Liver (tissue), 9 donors: ENCODE measurements around the gene TRIM4. TPM values are rescaled to one million over a fixed set of nuclear protein-coding genes. Genes with fewer than 3 reads are reported as not detected.

Experiments used
- DNase-seq: peaks from one replicate; pipeline ENCODE4 v3.0.0-alpha.2; 2017; ENCODE audit warnings: low spot score
- H3K27ac ChIP-seq, 2 donors: one replicate each; pipeline ENCODE4 v1.7.0; 2013; ENCODE audit warnings: inconsistent platforms in 2 of 2, low read length in 2 of 2, control low read depth in 1 of 2, low read depth in 1 of 2, mild to moderate bottlenecking in 1 of 2
- H3K27me3 ChIP-seq, 4 donors: one replicate each; pipeline versions ENCODE4 v1.6.1 to v1.7.0; 2013; ENCODE audit warnings: low read length in 3 of 4, inconsistent platforms in 1 of 4, mild to moderate bottlenecking in 1 of 4, moderate library complexity in 1 of 4; ENCODE audit not compliant: control insufficient read depth in 4 of 4, insufficient read depth in 4 of 4
- H3K36me3 ChIP-seq, 4 donors: one replicate each; pipeline versions ENCODE4 v1.6.1 to v1.7.0; 2013; ENCODE audit warnings: low read length in 3 of 4, mild to moderate bottlenecking in 3 of 4, low read depth in 1 of 4, moderate library complexity in 1 of 4; ENCODE audit not compliant: control insufficient read depth in 4 of 4, insufficient read depth in 3 of 4
- H3K4me1 ChIP-seq, 4 donors: one replicate each; pipeline versions ENCODE4 v1.6.1 to v1.7.0; 2013; ENCODE audit warnings: low read length in 3 of 4, mild to moderate bottlenecking in 3 of 4, moderate library complexity in 1 of 4; ENCODE audit not compliant: control insufficient read depth in 4 of 4, insufficient read depth in 4 of 4
- H3K4me3 ChIP-seq, 3 donors: one replicate each; pipeline versions ENCODE4 v1.6.1 to v1.7.0; 2013; ENCODE audit warnings: low read length in 3 of 3, control low read depth in 1 of 3, low read depth in 1 of 3, mild to moderate bottlenecking in 1 of 3
- H3K9ac ChIP-seq, 2 donors: one replicate each; pipeline ENCODE4 v1.7.0; 2013; ENCODE audit warnings: low read length in 2 of 2, mild to moderate bottlenecking in 2 of 2, moderate library complexity in 2 of 2, control low read depth in 1 of 2, low read depth in 1 of 2
- H3K9me3 ChIP-seq, 4 donors: one replicate each; pipeline versions ENCODE4 v1.6.1 to v1.7.0; 2013; ENCODE audit warnings: low read length in 3 of 4; ENCODE audit not compliant: control insufficient read depth in 4 of 4
- ATF3 ChIP-seq: IDR thresholded peaks from 2 replicates; pipeline ENCODE4 v1.6.1; 2016; ENCODE audit warnings: antibody characterized with exemption
- CTCF ChIP-seq: fragments of 150-350 bp; IDR thresholded peaks from 2 replicates; pipeline ENCODE4 v1.5.1; 2017; ENCODE audit warnings: improper control_type of control experiment, low read depth, low read length; ENCODE audit not compliant: missing input control
- FOXA1 ChIP-seq: IDR thresholded peaks from 2 replicates; pipeline ENCODE4 v1.6.1; 2016; ENCODE audit warnings: antibody characterized with exemption
- FOXA2 ChIP-seq: IDR thresholded peaks from 2 replicates; pipeline ENCODE4 v1.6.1; 2016; ENCODE audit warnings: antibody characterized with exemption
- GABPA ChIP-seq, 2 donors: IDR thresholded peaks in 1 of 2; conservative IDR thresholded peaks in 1 of 2; 2 replicates each; pipeline ENCODE4 v1.6.1; 2016; ENCODE audit warnings: antibody characterized with exemption in 2 of 2, mild to moderate bottlenecking in 1 of 2, moderate library complexity in 1 of 2
- HNF4A ChIP-seq, 2 donors: conservative IDR thresholded peaks; 2 replicates each; pipeline ENCODE4 v1.6.1; 2016; ENCODE audit warnings: antibody characterized with exemption in 2 of 2, mild to moderate bottlenecking in 2 of 2
- HNF4G ChIP-seq: IDR thresholded peaks from 2 replicates; pipeline ENCODE4 v1.6.1; 2016; ENCODE audit warnings: antibody characterized with exemption
- JUND ChIP-seq, 2 donors: IDR thresholded peaks; 2 replicates each; pipeline ENCODE4 v1.6.1; 2016; ENCODE audit warnings: antibody characterized with exemption in 2 of 2
- NR2F2 ChIP-seq: IDR thresholded peaks from 2 replicates; pipeline ENCODE4 v1.6.1; 2016; ENCODE audit warnings: antibody characterized with exemption
- RAD21 ChIP-seq, 2 donors: IDR thresholded peaks; 2 replicates each; pipeline ENCODE4 v1.6.1; 2016; ENCODE audit warnings: antibody characterized with exemption in 2 of 2, mild to moderate bottlenecking in 2 of 2
- RXRA ChIP-seq, 2 donors: IDR thresholded peaks; 2 replicates each; pipeline ENCODE4 v1.6.1; 2017 to 2018; ENCODE audit warnings: antibody characterized with exemption in 2 of 2, mild to moderate bottlenecking in 1 of 2
- SP1 ChIP-seq: IDR thresholded peaks from 2 replicates; pipeline ENCODE4 v1.6.1; 2018; ENCODE audit warnings: antibody characterized with exemption, mild to moderate bottlenecking
- YY1 ChIP-seq: IDR thresholded peaks from 2 replicates; pipeline ENCODE4 v1.6.1; 2016; ENCODE audit warnings: antibody characterized with exemption, mild to moderate bottlenecking
- WGBS: extraction: QIAGEN DNeasy Blood & Tissue Kit; methylation state at CpG from one replicate; pipeline ENCODE4 v1.1.7; 2013; 5-methylcytosine and 5-hydroxymethylcytosine counted together
- polyA plus RNA-seq, 2 donors: library from polyadenylated mRNA; stranded (reverse) in 1 of 2; unstranded in 1 of 2; fragments of 200-250 nt in 1 of 2; fragments of >200 nt in 1 of 2; fragmentation: Nextera tagmentation in 1 of 2; extraction: Ambion mirVana in 1 of 2; gene quantifications; one replicate each; pipeline versions ENCODE4 v1.2.1 to v1.2.3, GENCODE V29; 2013 to 2015
- total RNA-seq, 2 donors: library from RNA; depleted of rRNA; stranded (reverse); fragments of >200 nt; gene quantifications; one replicate each; pipeline ENCODE4 v1.2.3, GENCODE V29; 2014
- TF ChIP-seq, protein P1 (sequence below): IDR thresholded peaks from 2 replicates; pipeline ENCODE4 v1.6.1; 2016; ENCODE audit warnings: antibody characterized with exemption
- TF ChIP-seq, protein P2 (sequence below): IDR thresholded peaks from 2 replicates; pipeline ENCODE4 v1.6.1; 2016; ENCODE audit warnings: antibody characterized with exemption
- TF ChIP-seq, protein P3 (sequence below): IDR thresholded peaks from 2 replicates; pipeline ENCODE4 v1.6.1; 2016; ENCODE audit warnings: antibody characterized with exemption, mild to moderate bottlenecking
- donor health status: healthy.
- donor health status: healthy.
- donor health status: healthy.
- donor health status: healthy.
- donor health status: healthy.

The TRIM4 gene
- total and polyA plus RNA-seq, 4 donors, result 11.9 to 23.0 (median 14.6) TPM

GRCh38 chr7:99863847-99864440, 55.4 kb downstream of the TRIM4 start:
- Histone ChIP-seq H3K9me3 (no peaks in the 10 kb centered on the region), H3K4me3 (no peak overlapping the region), H3K27ac (no peak overlapping the region), H3K27me3 (no peaks in the 10 kb centered on the region), H3K4me1 (no peaks in the 10 kb centered on the region), H3K9ac (no peak overlapping the region), H3K36me3 (peaks cover 3 to 66% (median 25%) of the 10 kb centered on the region in 4 donors)
- 81% methylated on average over 2 of the region's 2 CpGs for WGBS
- no peak for TF ChIP-seq HNF4A (conservative IDR thresholded peaks at IDR 0.05)
- TF ChIP-seq RAD21 (IDR thresholded peaks at IDR 0.05), result no peak
- TF ChIP-seq JUND (IDR thresholded peaks at IDR 0.05), result no peak
- TF ChIP-seq SP1, result no peak
- TF ChIP-seq RXRA (IDR thresholded peaks at IDR 0.05), result no peak
- TF ChIP-seq HNF4G, result no peak
- TF ChIP-seq, protein P1, sequence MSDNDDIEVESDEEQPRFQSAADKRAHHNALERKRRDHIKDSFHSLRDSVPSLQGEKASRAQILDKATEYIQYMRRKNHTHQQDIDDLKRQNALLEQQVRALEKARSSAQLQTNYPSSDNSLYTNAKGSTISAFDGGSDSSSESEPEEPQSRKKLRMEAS, result no peak
- no peak for TF ChIP-seq GABPA (IDR thresholded peaks at IDR 0.05 in 1 of 2, conservative IDR thresholded peaks at IDR 0.05 in 1 of 2)
- no peak for TF ChIP-seq ATF3
- TF ChIP-seq, protein P2, sequence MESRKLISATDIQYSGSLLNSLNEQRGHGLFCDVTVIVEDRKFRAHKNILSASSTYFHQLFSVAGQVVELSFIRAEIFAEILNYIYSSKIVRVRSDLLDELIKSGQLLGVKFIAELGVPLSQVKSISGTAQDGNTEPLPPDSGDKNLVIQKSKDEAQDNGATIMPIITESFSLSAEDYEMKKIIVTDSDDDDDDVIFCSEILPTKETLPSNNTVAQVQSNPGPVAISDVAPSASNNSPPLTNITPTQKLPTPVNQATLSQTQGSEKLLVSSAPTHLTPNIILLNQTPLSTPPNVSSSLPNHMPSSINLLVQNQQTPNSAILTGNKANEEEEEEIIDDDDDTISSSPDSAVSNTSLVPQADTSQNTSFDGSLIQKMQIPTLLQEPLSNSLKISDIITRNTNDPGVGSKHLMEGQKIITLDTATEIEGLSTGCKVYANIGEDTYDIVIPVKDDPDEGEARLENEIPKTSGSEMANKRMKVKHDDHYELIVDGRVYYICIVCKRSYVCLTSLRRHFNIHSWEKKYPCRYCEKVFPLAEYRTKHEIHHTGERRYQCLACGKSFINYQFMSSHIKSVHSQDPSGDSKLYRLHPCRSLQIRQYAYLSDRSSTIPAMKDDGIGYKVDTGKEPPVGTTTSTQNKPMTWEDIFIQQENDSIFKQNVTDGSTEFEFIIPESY, result no peak
- no peak for TF ChIP-seq FOXA2
- TF ChIP-seq NR2F2, result no peak
- no peak for TF ChIP-seq FOXA1
- TF ChIP-seq, protein P3, sequence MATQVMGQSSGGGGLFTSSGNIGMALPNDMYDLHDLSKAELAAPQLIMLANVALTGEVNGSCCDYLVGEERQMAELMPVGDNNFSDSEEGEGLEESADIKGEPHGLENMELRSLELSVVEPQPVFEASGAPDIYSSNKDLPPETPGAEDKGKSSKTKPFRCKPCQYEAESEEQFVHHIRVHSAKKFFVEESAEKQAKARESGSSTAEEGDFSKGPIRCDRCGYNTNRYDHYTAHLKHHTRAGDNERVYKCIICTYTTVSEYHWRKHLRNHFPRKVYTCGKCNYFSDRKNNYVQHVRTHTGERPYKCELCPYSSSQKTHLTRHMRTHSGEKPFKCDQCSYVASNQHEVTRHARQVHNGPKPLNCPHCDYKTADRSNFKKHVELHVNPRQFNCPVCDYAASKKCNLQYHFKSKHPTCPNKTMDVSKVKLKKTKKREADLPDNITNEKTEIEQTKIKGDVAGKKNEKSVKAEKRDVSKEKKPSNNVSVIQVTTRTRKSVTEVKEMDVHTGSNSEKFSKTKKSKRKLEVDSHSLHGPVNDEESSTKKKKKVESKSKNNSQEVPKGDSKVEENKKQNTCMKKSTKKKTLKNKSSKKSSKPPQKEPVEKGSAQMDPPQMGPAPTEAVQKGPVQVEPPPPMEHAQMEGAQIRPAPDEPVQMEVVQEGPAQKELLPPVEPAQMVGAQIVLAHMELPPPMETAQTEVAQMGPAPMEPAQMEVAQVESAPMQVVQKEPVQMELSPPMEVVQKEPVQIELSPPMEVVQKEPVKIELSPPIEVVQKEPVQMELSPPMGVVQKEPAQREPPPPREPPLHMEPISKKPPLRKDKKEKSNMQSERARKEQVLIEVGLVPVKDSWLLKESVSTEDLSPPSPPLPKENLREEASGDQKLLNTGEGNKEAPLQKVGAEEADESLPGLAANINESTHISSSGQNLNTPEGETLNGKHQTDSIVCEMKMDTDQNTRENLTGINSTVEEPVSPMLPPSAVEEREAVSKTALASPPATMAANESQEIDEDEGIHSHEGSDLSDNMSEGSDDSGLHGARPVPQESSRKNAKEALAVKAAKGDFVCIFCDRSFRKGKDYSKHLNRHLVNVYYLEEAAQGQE, result no peak
- no peak for TF ChIP-seq CTCF
- TF ChIP-seq YY1, result no peak
- no peak for DNase-seq
